H1 (cell line): ENCODE data around the gene BARHL1. TPM values are rescaled to one million over a fixed set of nuclear protein-coding genes. Genes with fewer than 3 reads are reported as not detected.

ENCODE experiments used
- GABPA ChIP-seq: IDR thresholded peaks from 2 replicates; pipeline ENCODE4 v1.6.1; 2011; ENCODE audit warnings: mild to moderate bottlenecking, low read length, moderate library complexity, borderline replicate concordance; ENCODE audit not compliant: insufficient read depth
- GTF2F1 ChIP-seq: IDR thresholded peaks from 2 replicates; pipeline ENCODE4 v1.6.1; 2012; ENCODE audit warnings: low read depth, low read length, improper control_type of control experiment, borderline replicate concordance
- TBP ChIP-seq: IDR thresholded peaks from 2 replicates; pipeline ENCODE4 v1.6.1; 2011; ENCODE audit warnings: low read depth, low read length, improper control_type of control experiment
- polyA plus RNA-seq, 7 experiments: library from polyadenylated mRNA; depleted of rRNA in 3 of 7; stranded (reverse) in 5 of 7; unstranded in 2 of 7; fragments of >200 nt in 5 of 7; fragments of 200-250 nt in 2 of 7; gene quantifications; 1 replicate in 5 of 7; 2 replicates in 1 of 7; 4 replicates in 1 of 7; pipeline versions ENCODE4 v1.2.1 to v1.2.3, GENCODE V29; 2011 to 2013; ENCODE audit warnings: missing spikeins in 2 of 7, mixed read lengths in 2 of 7
- total RNA-seq: library from RNA; stranded (reverse); fragmentation: NEBNext Ultra II Directional; extraction: Animal tissue kit (Norgen Biotek cat#: 25700); gene quantifications from 2 replicates; pipeline ENCODE4 v1.2.1, GENCODE V29; 2021

BARHL1 gene
- total and polyA plus RNA-seq, 2 of the 8 experiments (the other 6 are each of a cell fraction or from before 2014, with no cell fraction given): not detected

DNA sequence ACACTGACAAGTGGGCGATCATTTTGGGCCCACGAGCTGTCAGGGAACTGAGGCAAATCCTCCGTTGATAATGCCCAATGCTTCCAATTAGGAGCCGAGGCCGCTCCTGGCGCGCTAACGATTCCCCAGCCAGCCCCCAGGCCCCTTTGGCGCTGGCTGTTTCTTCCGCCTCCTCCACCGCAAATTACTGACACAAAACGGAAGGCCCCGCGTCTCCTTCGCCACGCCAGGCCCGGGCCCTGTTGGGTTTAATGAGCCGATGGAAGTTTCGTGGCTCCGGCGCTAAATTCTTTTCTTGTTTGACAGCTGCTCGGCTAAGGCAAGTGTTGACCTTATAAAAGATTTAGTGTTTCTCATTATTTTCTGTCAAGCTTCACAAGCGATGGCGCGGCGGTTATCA is 25.7 kb upstream of the BARHL1 start (continued):
- TF ChIP-seq GTF2F1 (no peak), GABPA (no peak), TBP (no peak)
